HG03520 (cell line): ENCODE results near the gene C11orf52.

Source experiments
- ATAC-seq: cut with Tn5 transposase; IDR thresholded peaks from one replicate; pipeline ENCODE4 v1.9.1; 2021; ENCODE audit warnings: mild to moderate bottlenecking, moderate library complexity; ENCODE audit not compliant: unreplicated experiment

Gene C11orf52

GRCh38 chr11:111974446-111974845 is 55.7 kb downstream of the C11orf52 start:
- no peak for ATAC-seq

DNA sequence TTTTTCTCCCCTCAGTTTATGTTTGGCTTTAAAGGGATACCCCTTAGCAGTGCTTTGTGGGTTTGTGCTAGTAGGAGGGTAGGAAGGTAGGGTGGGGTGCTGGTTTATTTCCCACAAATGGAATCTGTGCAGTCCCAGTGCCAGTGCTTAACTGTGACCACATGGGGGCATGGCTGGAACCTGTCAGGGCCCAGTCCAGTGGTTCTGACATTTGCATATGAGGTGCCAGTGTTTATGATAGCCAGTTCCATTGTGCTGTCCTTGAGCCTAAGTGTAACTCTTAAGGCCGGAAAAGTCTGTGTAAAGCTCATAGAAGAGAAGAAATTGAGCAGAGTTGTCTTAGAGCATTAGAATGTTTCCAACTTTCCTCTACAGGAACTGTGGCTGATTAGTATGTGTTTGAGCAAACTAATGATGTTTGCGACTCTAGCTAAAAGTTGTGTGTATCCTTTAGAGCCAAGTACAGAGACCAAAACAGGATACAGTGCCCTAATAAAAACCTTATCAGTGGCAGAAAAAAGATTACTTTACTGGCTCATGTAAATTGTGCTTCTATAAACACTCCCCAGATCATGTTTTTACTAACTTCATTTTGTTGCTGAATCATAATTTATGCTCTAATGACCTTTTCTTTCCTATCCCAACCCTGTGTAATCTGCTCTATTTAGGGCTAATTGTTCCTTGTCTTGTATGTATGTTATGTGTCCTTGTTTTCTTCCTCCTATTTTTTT is 56.5 kb downstream of the C11orf52 start:
- no peak for ATAC-seq

DNA sequence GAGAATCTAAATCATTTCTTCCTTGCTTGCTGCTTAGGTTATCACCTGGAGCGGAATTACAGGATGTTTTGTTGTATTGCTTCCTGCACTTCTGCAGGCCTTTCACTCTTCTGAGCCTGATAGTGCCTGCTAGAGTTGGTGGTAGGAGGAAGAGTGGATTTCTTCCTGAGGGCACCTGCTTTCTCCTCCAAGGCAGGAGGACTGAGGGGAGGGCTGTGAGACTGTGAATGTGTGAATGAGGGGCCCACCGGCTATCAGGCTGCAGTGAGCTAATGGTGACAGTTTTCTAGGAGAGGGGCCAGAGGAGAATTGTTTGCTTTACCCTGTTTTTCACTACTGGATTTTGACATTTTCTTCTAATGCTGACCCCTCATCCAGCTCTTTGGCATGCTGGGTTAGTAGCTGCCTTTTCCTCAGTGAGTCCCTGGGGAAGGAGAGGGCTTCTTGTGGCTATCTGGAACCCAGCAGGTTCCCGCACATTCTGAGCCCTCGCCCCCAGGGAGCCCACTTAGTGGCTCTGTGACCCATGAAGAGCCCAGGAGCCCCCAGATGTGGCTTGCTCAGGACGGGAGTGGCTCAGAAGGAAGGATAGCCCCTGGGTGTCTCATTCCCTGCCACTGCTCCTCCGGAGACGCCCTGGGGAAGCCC is 57.5 kb downstream of the C11orf52 start:
- ATAC-seq, result no peak
